ENCODE measurements around the gene PRPSAP2. TPM values are rescaled to one million over a fixed set of nuclear protein-coding genes. Genes with fewer than 3 reads are reported as not detected.

Gene PRPSAP2
- total and polyA plus RNA-seq, 4 donors = 18.2 to 56.1 (median 23.3) TPM

DNA sequence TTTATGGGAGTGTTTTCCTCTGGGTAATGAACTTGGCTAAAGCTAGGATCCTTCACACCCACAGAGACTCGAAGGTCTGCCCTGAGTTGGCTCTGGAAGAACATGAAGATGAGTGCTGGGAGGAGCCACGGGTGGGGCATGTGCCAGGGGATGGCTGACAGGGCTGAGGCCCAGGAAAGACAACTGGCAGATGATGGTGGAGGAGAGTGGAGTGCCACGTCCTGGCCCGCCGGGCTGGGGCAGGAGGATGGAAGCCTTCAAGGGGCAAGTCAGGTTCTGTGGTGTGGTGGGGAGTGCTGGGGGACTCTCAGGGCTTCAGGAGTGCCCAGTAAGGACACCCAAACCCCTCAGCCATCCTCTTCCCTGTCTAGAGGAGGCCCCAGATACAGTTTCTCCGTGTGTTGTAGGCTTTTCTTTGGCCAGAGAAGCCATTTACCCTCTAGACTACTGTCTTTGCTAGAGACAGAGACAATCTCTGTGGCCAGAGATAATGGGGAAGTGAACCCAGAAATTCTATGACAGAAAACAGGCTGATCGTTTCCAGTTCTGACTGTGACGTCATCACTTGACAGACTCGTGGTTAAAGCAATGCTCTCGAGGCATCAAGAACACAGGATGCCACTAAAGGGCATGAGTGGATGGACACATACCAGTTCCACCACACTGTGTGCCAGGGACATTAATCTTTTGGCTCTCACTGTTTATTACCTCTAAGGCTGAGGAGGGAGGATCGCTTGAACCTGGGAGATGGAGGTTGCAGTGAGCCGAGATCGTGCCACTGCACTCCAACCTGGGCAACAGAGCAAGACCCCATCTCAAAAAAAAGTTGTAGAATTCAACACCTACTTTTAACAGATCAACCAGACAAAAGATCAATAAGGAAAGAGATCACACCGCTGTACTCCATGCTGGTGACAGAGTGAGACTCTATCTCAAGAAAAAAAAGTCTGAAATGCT is 75.4 kb downstream of the PRPSAP2 start:
- no peak for ATAC-seq (ENCODE audit: insufficient read depth, low FRiP score)
- Histone ChIP-seq H3K9me3 (ENCODE audit: control insufficient read depth in 4 of 4, insufficient read depth in 3 of 4, low read length in 3 of 4) (no peaks in the 10 kb centered on the region), H3K9ac (ENCODE audit: insufficient read depth in 1 of 2, low read length in 2 of 2) (no peak overlapping the region), H3K4me3 (no peak overlapping the region), H3K27me3 (ENCODE audit: control insufficient read depth in 3 of 3, insufficient read depth in 3 of 3, low read length in 2 of 3) (no peaks in the 10 kb centered on the region), H3K4me1 (ENCODE audit: control insufficient read depth in 5 of 5, insufficient read depth in 5 of 5, low read length in 5 of 5) (no peaks in the 10 kb centered on the region), H3K27ac (ENCODE audit: low read depth in 1 of 2, low read length in 1 of 2) (no peak overlapping the region), H3K36me3 (ENCODE audit: control insufficient read depth in 4 of 4, insufficient read depth in 4 of 4, low read length in 4 of 4) (peaks cover 7 to 19% (median 12%) of the 10 kb centered on the region in 4 donors)
- whole genome bisulfite sequencing, 2 donors = 71 to 75% methylated on average over 14 of the region's 14 CpGs
- TF ChIP-seq, protein P1, sequence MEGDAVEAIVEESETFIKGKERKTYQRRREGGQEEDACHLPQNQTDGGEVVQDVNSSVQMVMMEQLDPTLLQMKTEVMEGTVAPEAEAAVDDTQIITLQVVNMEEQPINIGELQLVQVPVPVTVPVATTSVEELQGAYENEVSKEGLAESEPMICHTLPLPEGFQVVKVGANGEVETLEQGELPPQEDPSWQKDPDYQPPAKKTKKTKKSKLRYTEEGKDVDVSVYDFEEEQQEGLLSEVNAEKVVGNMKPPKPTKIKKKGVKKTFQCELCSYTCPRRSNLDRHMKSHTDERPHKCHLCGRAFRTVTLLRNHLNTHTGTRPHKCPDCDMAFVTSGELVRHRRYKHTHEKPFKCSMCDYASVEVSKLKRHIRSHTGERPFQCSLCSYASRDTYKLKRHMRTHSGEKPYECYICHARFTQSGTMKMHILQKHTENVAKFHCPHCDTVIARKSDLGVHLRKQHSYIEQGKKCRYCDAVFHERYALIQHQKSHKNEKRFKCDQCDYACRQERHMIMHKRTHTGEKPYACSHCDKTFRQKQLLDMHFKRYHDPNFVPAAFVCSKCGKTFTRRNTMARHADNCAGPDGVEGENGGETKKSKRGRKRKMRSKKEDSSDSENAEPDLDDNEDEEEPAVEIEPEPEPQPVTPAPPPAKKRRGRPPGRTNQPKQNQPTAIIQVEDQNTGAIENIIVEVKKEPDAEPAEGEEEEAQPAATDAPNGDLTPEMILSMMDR (IDR thresholded peaks at IDR 0.05; ENCODE audit: control extremely low read depth, extremely low read depth) = no peak
- DNase-seq = no peak

DNA sequence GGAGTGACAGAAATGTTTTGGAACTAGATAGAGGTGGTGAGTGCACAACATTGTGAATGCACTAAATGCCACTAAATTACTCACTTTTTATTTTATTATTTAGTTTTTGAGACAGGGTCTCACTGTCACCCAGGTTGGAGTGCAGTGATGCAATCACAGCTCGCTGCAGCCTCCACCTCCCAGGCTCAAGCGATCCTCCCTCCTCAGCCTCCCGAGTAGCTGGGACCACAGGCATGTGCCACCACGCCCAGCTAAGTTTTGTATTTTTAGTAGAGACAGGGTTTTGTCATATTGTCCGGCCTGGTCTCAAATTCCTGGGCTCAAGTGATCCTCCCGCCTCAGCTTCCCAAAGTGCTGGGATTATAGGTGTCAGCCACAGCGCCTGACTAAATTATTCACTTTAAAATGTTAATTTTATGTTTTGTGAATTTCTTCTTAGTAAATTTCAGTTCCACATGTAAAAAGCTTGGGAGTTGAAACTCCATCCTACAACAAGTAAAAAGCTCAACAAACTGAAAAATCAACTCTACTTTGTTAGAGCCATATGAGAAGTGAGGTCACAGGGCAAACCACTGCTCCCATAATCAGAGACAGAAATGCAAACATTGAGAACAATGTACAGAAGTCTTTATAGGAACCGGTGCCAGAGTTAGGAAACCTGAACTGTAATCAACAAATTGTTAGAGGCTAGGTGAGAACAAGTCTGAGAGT is 80.2 kb downstream of the PRPSAP2 start:
- no peak overlapping the region for H3K4me3 ChIP-seq
- peak in 2 of 3 donors; percentile 20 to 47 for DNase-seq
- no peaks in the 10 kb centered on the region for H3K27me3 ChIP-seq (ENCODE audit: control insufficient read depth in 3 of 3, insufficient read depth in 3 of 3, low read length in 2 of 3)
- no peaks in the 10 kb centered on the region for H3K4me1 ChIP-seq (ENCODE audit: control insufficient read depth in 5 of 5, insufficient read depth in 5 of 5, low read length in 5 of 5)
- 87% methylated on average over 8 of the region's 8 CpGs for WGBS, 2 donors
- no peaks in the 10 kb centered on the region for H3K9me3 ChIP-seq (ENCODE audit: control insufficient read depth in 4 of 4, insufficient read depth in 3 of 4, low read length in 3 of 4)
- no peak overlapping the region for H3K9ac ChIP-seq (ENCODE audit: insufficient read depth in 1 of 2, low read length in 2 of 2)
- no peaks in the 10 kb centered on the region for H3K36me3 ChIP-seq (ENCODE audit: control insufficient read depth in 4 of 4, insufficient read depth in 4 of 4, low read length in 4 of 4)
- TF ChIP-seq, protein P1 (IDR thresholded peaks at IDR 0.05; ENCODE audit: control extremely low read depth, extremely low read depth) = no peak
- H3K27ac ChIP-seq (ENCODE audit: low read depth in 1 of 2, low read length in 1 of 2) = no peak overlapping the region
- no peak for ATAC-seq (ENCODE audit: insufficient read depth, low FRiP score)

DNA sequence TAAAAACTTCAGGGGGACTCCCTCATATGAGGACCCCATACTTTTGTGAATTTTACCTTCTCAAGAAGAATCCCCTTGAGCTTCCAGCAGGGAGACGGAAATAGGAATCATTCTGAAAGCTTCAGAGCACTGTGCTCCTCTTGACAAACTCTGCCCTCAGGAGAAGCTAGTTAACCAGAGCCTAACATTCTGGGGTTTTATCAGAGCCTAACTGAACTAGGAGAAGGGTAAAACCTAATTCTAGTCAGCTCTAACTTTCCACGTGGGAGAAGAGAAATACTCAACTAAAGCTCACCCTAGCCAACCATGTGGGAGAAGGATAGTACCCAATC is 80.7 kb downstream of the PRPSAP2 start:
- DNase-seq (no peak), ATAC-seq (ENCODE audit: insufficient read depth, low FRiP score) (no peak)
- no peak overlapping the region for H3K4me3 ChIP-seq
- no peaks in the 10 kb centered on the region for H3K27me3 ChIP-seq (ENCODE audit: control insufficient read depth in 3 of 3, insufficient read depth in 3 of 3, low read length in 2 of 3)
- no peaks in the 10 kb centered on the region for H3K9me3 ChIP-seq (ENCODE audit: control insufficient read depth in 4 of 4, insufficient read depth in 3 of 4, low read length in 3 of 4)
- WGBS, 2 donors = 75 to 86% methylated on average over 2 of the region's 2 CpGs
- no peak overlapping the region for H3K9ac ChIP-seq (ENCODE audit: insufficient read depth in 1 of 2, low read length in 2 of 2)
- TF ChIP-seq, protein P1 (IDR thresholded peaks at IDR 0.05; ENCODE audit: control extremely low read depth, extremely low read depth) = no peak
- H3K27ac ChIP-seq (ENCODE audit: low read depth in 1 of 2, low read length in 1 of 2) = no peak overlapping the region
- H3K36me3 ChIP-seq (ENCODE audit: control insufficient read depth in 4 of 4, insufficient read depth in 4 of 4, low read length in 4 of 4) = no peaks in the 10 kb centered on the region
- no peaks in the 10 kb centered on the region for H3K4me1 ChIP-seq (ENCODE audit: control insufficient read depth in 5 of 5, insufficient read depth in 5 of 5, low read length in 5 of 5)
